Loucy (cell line): ENCODE results near the gene PFN1.
A peak's percentile ranks its signal among the peaks of the same experiment; 100 is the strongest.

Source experiments
- H2AFZ ChIP-seq: fragments of 200-600 bp; sonication (generic); 2 replicates; pipeline ENCODE4 v1.6.0; 2016; ENCODE audit warnings: antibody characterized with exemption, mild to moderate bottlenecking, low read length, moderate library complexity
- H3F3A ChIP-seq: fragments of 200-600 bp; 2 replicates; pipeline ENCODE4 v1.6.0; 2016; ENCODE audit warnings: antibody characterized with exemption, low read depth, mild to moderate bottlenecking
- H3K27me3 ChIP-seq: fragments of 200-600 bp; sonication (generic); 2 replicates; pipeline ENCODE4 v1.6.1; 2014; ENCODE audit warnings: low read length, mild to moderate bottlenecking; ENCODE audit not compliant: insufficient read depth, poor library complexity, severe bottlenecking
- H3K36me3 ChIP-seq: fragments of 200-600 bp; sonication (generic); 2 replicates; pipeline ENCODE4 v1.6.1; 2016; ENCODE audit warnings: low read length; ENCODE audit not compliant: insufficient read depth
- H3K4me1 ChIP-seq: fragments of 200-600 bp; sonication (generic); 2 replicates; pipeline ENCODE4 v1.5.1; 2014; ENCODE audit warnings: low read length, mild to moderate bottlenecking; ENCODE audit not compliant: insufficient read depth, poor library complexity, severe bottlenecking
- H3K4me2 ChIP-seq: fragments of 200-600 bp; sonication (generic); 2 replicates; pipeline ENCODE4 v1.6.0; 2014; ENCODE audit warnings: antibody characterized with exemption, low read length, low read depth, mild to moderate bottlenecking; ENCODE audit not compliant: poor library complexity, severe bottlenecking
- H3K4me3 ChIP-seq: fragments of 200-600 bp; sonication (generic); 2 replicates; pipeline ENCODE4 v1.5.1; 2014; ENCODE audit warnings: low read length, mild to moderate bottlenecking, mixed read lengths; ENCODE audit not compliant: poor library complexity, severe bottlenecking
- H3K79me2 ChIP-seq: fragments of 200-600 bp; sonication (generic); 2 replicates; pipeline ENCODE4 v1.6.1; 2014; ENCODE audit warnings: low read length; ENCODE audit not compliant: insufficient read depth
- H3K9ac ChIP-seq: fragments of 200-600 bp; sonication (generic); 2 replicates; pipeline ENCODE4 v1.6.0; 2014; ENCODE audit warnings: mild to moderate bottlenecking, low read depth, low read length, moderate library complexity; ENCODE audit not compliant: poor library complexity, severe bottlenecking
- H3K9me2 ChIP-seq: fragments of 200-600 bp; sonication (generic); replicated peaks from 2 replicates; pipeline ENCODE4 v1.6.1; 2016; ENCODE audit warnings: low read depth, low read length, mixed read lengths
- H3K9me3 ChIP-seq: fragments of 200-600 bp; sonication (generic); 2 replicates; pipeline ENCODE4 v1.6.1; 2014; ENCODE audit warnings: mild to moderate bottlenecking, antibody characterized with exemption, low read length, low read depth; ENCODE audit not compliant: insufficient read depth
- H4K20me1 ChIP-seq: fragments of 200-600 bp; sonication (generic); 2 replicates; pipeline ENCODE4 v1.6.0; 2014; ENCODE audit warnings: antibody characterized with exemption, low read length, mild to moderate bottlenecking; ENCODE audit not compliant: insufficient read depth, poor library complexity, severe bottlenecking
- EZH2phosphoT487 ChIP-seq: fragments of 200-600 bp; IDR thresholded peaks from 2 replicates; pipeline ENCODE4 v1.6.1; 2018; ENCODE audit warnings: antibody characterized with exemption, mild to moderate bottlenecking, moderate library complexity, borderline replicate concordance
- TF ChIP-seq, protein P1 (sequence below): fragments of 200-600 bp; sonication (generic); conservative IDR thresholded peaks from 2 replicates; pipeline ENCODE4 v1.5.1; 2014; ENCODE audit warnings: mild to moderate bottlenecking, antibody characterized with exemption, low read length

The PFN1 gene

DNA sequence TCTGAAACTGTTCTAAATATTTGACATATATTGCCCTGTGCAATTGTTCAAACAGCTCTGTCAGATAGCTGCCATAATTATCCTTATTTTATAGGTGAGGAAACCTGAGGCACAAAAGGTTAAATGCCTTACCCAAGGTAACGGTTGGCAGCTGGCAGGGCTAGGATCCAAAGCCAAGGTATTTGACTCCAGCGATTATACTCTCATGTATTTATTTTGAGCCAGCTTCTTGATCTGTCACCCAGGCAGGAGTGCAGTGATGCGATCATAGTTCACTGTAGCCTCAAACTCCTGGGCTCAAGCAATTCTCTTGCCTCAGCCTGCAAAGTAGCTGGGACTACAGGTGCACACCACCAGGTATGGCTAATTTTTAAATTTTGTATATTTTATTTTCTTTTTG lies 9.8 kb upstream of the PFN1 start:
- TF ChIP-seq, protein P1, sequence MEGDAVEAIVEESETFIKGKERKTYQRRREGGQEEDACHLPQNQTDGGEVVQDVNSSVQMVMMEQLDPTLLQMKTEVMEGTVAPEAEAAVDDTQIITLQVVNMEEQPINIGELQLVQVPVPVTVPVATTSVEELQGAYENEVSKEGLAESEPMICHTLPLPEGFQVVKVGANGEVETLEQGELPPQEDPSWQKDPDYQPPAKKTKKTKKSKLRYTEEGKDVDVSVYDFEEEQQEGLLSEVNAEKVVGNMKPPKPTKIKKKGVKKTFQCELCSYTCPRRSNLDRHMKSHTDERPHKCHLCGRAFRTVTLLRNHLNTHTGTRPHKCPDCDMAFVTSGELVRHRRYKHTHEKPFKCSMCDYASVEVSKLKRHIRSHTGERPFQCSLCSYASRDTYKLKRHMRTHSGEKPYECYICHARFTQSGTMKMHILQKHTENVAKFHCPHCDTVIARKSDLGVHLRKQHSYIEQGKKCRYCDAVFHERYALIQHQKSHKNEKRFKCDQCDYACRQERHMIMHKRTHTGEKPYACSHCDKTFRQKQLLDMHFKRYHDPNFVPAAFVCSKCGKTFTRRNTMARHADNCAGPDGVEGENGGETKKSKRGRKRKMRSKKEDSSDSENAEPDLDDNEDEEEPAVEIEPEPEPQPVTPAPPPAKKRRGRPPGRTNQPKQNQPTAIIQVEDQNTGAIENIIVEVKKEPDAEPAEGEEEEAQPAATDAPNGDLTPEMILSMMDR, result no peak
- TF ChIP-seq EZH2phosphoT487, result no peak
- Histone ChIP-seq H3K9me3 (no peaks in the 10 kb centered on the region), H2AFZ (no peak overlapping the region), H4K20me1 (no peaks in the 10 kb centered on the region), H3K9me2 (no peaks in the 10 kb centered on the region), H3K9ac (no peak overlapping the region), H3K4me2 (no peak overlapping the region), H3K36me3 (no peaks in the 10 kb centered on the region; the same call in 1 of the 2 replicates), H3K4me3 (no peak overlapping the region), H3F3A (0 out of 2 replicates have a peak, but pooled peaks cover 3% of the 10 kb centered on the region), H3K79me2 (no peaks in the 10 kb centered on the region), H3K4me1 (peaks cover 20% of the 10 kb centered on the region), H3K27me3 (no peaks in the 10 kb centered on the region)

DNA sequence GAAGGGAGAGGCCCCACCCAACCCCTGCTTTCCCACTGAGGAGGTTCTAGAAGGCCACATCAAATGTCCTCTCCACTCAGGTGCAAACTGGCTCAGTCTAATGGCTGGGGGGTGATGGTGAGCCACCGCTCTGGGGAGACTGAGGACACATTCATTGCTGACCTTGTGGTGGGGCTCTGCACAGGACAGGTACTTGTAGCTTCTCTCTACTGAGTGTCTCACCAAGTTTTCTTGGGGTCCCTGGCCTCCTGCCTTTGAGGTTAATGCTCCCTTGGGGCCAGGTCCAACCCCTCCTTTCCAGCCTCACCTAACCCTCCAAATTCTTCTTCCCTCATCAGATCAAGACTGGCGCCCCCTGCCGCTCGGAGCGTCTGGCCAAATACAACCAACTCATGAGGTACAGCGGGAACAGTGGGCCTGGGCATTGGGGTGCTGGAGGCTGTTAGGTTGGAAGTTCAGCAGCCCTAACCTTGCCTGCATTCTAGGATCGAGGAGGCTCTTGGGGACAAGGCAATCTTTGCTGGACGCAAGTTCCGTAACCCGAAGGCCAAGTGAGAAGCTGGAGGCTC lies 8.2 kb upstream of the PFN1 start:
- 0 out of 2 replicates have a peak, but pooled peaks cover 3% of the 10 kb centered on the region for H3F3A ChIP-seq
- H3K79me2 ChIP-seq, result peaks cover 3% of the 10 kb centered on the region
- no peak overlapping the region for H3K4me3 ChIP-seq
- TF ChIP-seq, protein P1, result peak; percentile 66
- no peak for TF ChIP-seq EZH2phosphoT487
- no peak overlapping the region for H3K4me2 ChIP-seq
- no peaks in the 10 kb centered on the region; the same call in 1 of the 2 replicates for H3K36me3 ChIP-seq
- H3K27me3 ChIP-seq, result no peaks in the 10 kb centered on the region
- H4K20me1 ChIP-seq, result no peaks in the 10 kb centered on the region
- no peak overlapping the region for H3K9ac ChIP-seq
- no peaks in the 10 kb centered on the region for H3K9me2 ChIP-seq
- no peak overlapping the region for H2AFZ ChIP-seq
- H3K9me3 ChIP-seq, result no peaks in the 10 kb centered on the region
- H3K4me1 ChIP-seq, result peaks cover 22% of the 10 kb centered on the region

DNA sequence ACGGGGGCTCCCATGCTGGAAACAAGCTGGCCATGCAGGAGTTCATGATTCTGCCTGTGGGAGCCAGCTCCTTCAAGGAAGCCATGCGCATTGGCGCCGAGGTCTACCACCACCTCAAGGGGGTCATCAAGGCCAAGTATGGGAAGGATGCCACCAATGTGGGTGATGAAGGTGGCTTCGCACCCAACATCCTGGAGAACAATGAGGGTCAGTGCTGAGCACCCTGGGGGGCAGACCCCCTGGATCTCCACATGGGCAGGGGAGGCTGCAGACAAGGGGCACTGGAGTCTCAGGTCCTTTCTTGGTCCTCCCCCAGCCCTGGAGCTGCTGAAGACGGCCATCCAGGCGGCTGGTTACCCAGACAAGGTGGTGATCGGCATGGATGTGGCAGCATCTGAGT lies 6.8 kb upstream of the PFN1 start:
- Histone ChIP-seq H3K27me3 (no peaks in the 10 kb centered on the region), H3K4me1 (peaks cover 30% of the 10 kb centered on the region), H3K9me3 (no peaks in the 10 kb centered on the region), H3K79me2 (peaks cover 18% of the 10 kb centered on the region), H3K4me3 (no peak overlapping the region), H3F3A (0 out of 2 replicates have a peak, but pooled peaks cover 3% of the 10 kb centered on the region), H2AFZ (no peak overlapping the region), H3K9me2 (no peaks in the 10 kb centered on the region), H4K20me1 (no peaks in the 10 kb centered on the region), H3K4me2 (no peak overlapping the region), H3K9ac (no peak overlapping the region), H3K36me3 (no peaks in the 10 kb centered on the region; the same call in 1 of the 2 replicates)
- TF ChIP-seq EZH2phosphoT487, result no peak
- TF ChIP-seq, protein P1, result no peak
